ENCODE results near the gene GRN.

GRCh38 chr17:44390250-44390870, 45.3 kb downstream of the GRN start:
- TF ChIP-seq ELF4 (IDR thresholded peaks at IDR 0.05) (no peak), SP1 (IDR thresholded peaks at IDR 0.05) (no peak), ARNT (IDR thresholded peaks at IDR 0.05) (no peak), BHLHE40 (IDR thresholded peaks at IDR 0.05; ENCODE audit: borderline replicate concordance) (no peak), FOXA1 (IDR thresholded peaks at IDR 0.05) (no peak), FOXM1 (IDR thresholded peaks at IDR 0.05; ENCODE audit: borderline replicate concordance) (no peak), TARDBP (IDR thresholded peaks at IDR 0.05) (no peak), FOXK2 (IDR thresholded peaks at IDR 0.05) (no peak), HDGF (IDR thresholded peaks at IDR 0.05; ENCODE audit: borderline replicate concordance) (no peak), L3MBTL2 (conservative IDR thresholded peaks at IDR 0.05) (no peak), SUZ12 (IDR thresholded peaks at IDR 0.05) (no peak), LEF1 (IDR thresholded peaks at IDR 0.05; ENCODE audit: borderline replicate concordance) (no peak)

Data from HEK293T (cell line).